Gastroesophageal sphincter (tissue), 4 donors: ENCODE measurements around the gene PHF1. TPM values are rescaled to one million over a fixed set of nuclear protein-coding genes. Genes with fewer than 3 reads are reported as not detected.

Experiments used
- ATAC-seq: fragments of 150-250 bp; one replicate; pipeline ENCODE4 v1.9.1; 2016; ENCODE audit warnings: mild to moderate bottlenecking, moderate library complexity
- H3K27ac ChIP-seq, 4 donors: fragments of 200-600 bp; sonication (generic) in 3 of 4; 1 replicate in 3 of 4; 2 replicates in 1 of 4; pipeline ENCODE4 v1.5.1; 2016 to 2019
- H3K27me3 ChIP-seq: fragments of 200-600 bp; sonication (generic); one replicate; pipeline ENCODE4 v1.5.1; 2019
- H3K36me3 ChIP-seq, 2 donors: fragments of 200-600 bp; sonication (generic); one replicate each; pipeline ENCODE4 v1.5.1; 2019; ENCODE audit warnings: control low read depth in 1 of 2
- H3K4me1 ChIP-seq, 3 donors: fragments of 200-600 bp; sonication (generic); 1 replicate in 2 of 3; 2 replicates in 1 of 3; pipeline ENCODE4 v1.5.1; 2016 to 2019; ENCODE audit warnings: control low read depth in 2 of 3
- H3K4me3 ChIP-seq, 2 donors: fragments of 200-600 bp; sonication (generic); one replicate each; pipeline ENCODE4 v1.5.1; 2019; ENCODE audit warnings: mild to moderate bottlenecking in 1 of 2, moderate library complexity in 1 of 2
- H3K9me3 ChIP-seq, 3 donors: fragments of 200-600 bp; sonication (generic); one replicate each; pipeline ENCODE4 v1.5.1; 2017 to 2019; ENCODE audit warnings: control low read depth in 2 of 3
- CTCF ChIP-seq, 4 experiments: fragments of 200-600 bp in 2 of 4; fragments of 450-650 bp in 2 of 4; sonication (generic) in 1 of 4; IDR thresholded peaks; one replicate each; pipeline ENCODE4 v1.5.1; 2017 to 2019; ENCODE audit warnings: antibody characterized with exemption in 4 of 4, mild to moderate bottlenecking in 2 of 4, moderate library complexity in 2 of 4
- EP300 ChIP-seq: sonication (generic); formaldehyde crosslinking; IDR thresholded peaks from one replicate; pipeline ENCODE4 v1.6.1; 2017; ENCODE audit warnings: antibody characterized with exemption, mild to moderate bottlenecking
- POLR2A ChIP-seq, 2 donors: fragments of 450-650 bp; IDR thresholded peaks; one replicate each; pipeline ENCODE4 v1.6.1; 2017; ENCODE audit warnings: antibody characterized with exemption in 2 of 2, mild to moderate bottlenecking in 2 of 2, moderate library complexity in 1 of 2
- POLR2AphosphoS5 ChIP-seq: sonication (generic); formaldehyde crosslinking; IDR thresholded peaks from one replicate; pipeline ENCODE4 v1.6.1; 2017; ENCODE audit warnings: antibody characterized with exemption
- WGBS, 2 donors: methylation state at CpG; one replicate each; pipeline ENCODE4 v1.1.5; 2018; ENCODE audit warnings: low coverage in 1 of 2; 5-methylcytosine and 5-hydroxymethylcytosine counted together
- total RNA-seq, 4 donors: library from RNA; depleted of rRNA; stranded (reverse); fragments of >200 nt; gene quantifications; one replicate each; pipeline ENCODE4 v1.1.0, GENCODE V29; 2016

PHF1 gene
- total RNA-seq, 4 donors from 2014 or later: 73.0 to 91.0 (median 86.1) TPM

GRCh38 chr6:33440649-33441309, 30.0 kb downstream of the PHF1 start:
- no peak for ATAC-seq
- Histone ChIP-seq H3K9me3 (no peaks in the 10 kb centered on the region), H3K36me3 (peaks cover 0 to 96% of the 10 kb centered on the region in 2 donors), H3K27me3 (no peaks in the 10 kb centered on the region), H3K4me3 (no peak overlapping the region), H3K4me1 (no peaks in the 10 kb centered on the region), H3K27ac (no peak overlapping the region)
- 67 to 75% methylated on average over 1 to 5 of the region's 19 CpGs for WGBS, 2 donors
- TF ChIP-seq CTCF (IDR thresholded peaks at IDR 0.05) (no peak), POLR2AphosphoS5 (no peak), EP300 (no peak)

- Histone ChIP-seq H3K27ac (no peak overlapping the region), H3K4me1 (no peaks in the 10 kb centered on the region), H3K9me3 (no peaks in the 10 kb centered on the region), H3K36me3 (peaks cover 0 to 96% of the 10 kb centered on the region in 2 donors), H3K27me3 (no peaks in the 10 kb centered on the region), H3K4me3 (no peak overlapping the region)
- no peak for ATAC-seq
- WGBS, 2 donors: 80% methylated on average over 1 of the region's 9 CpGs; no CpG with 5 or more reads in 1 of the 2 donors
- no peak for TF ChIP-seq POLR2A (IDR thresholded peaks at IDR 0.05)
- no peak for TF ChIP-seq EP300
- no peak for TF ChIP-seq CTCF (IDR thresholded peaks at IDR 0.05)
- TF ChIP-seq POLR2AphosphoS5: no peak
These were observed 30.6 kb downstream of the PHF1 start for GRCh38 chr6:33441457-33441856.

- WGBS, 2 donors: 78 to 81% methylated on average over 3 to 8 of the region's 8 CpGs
- ATAC-seq: no peak
- no peak overlapping the region for H3K4me3 ChIP-seq
- H3K27me3 ChIP-seq: no peaks in the 10 kb centered on the region
- peaks cover 0 to 96% of the 10 kb centered on the region in 2 donors for H3K36me3 ChIP-seq
- H3K4me1 ChIP-seq: no peaks in the 10 kb centered on the region
- H3K27ac ChIP-seq: no peak overlapping the region
- TF ChIP-seq POLR2A (IDR thresholded peaks at IDR 0.05) (no peak), EP300 (no peak), POLR2AphosphoS5 (no peak), CTCF (IDR thresholded peaks at IDR 0.05) (no peak)
- no peaks in the 10 kb centered on the region for H3K9me3 ChIP-seq
These were observed 31.5 kb downstream of the PHF1 start for GRCh38 chr6:33442283-33442682.

GRCh38 chr6:33443025-33443424, 32.2 kb downstream of the PHF1 start:
- Histone ChIP-seq H3K36me3 (peaks cover 0 to 96% of the 10 kb centered on the region in 2 donors), H3K4me3 (no peak overlapping the region), H3K4me1 (no peaks in the 10 kb centered on the region), H3K27ac (no peak overlapping the region), H3K27me3 (no peaks in the 10 kb centered on the region), H3K9me3 (no peaks in the 10 kb centered on the region)
- TF ChIP-seq EP300: no peak
- TF ChIP-seq CTCF (IDR thresholded peaks at IDR 0.05): no peak
- TF ChIP-seq POLR2AphosphoS5: no peak
- TF ChIP-seq POLR2A (IDR thresholded peaks at IDR 0.05): no peak
- no peak for ATAC-seq
- WGBS, 2 donors: 83 to 89% methylated on average over 1 to 7 of the region's 17 CpGs
